Fibroblast of lung (primary cell): ENCODE measurements around the gene PRKAR1A.
"Not testable (repeated sequence)": the region's sequence is repeated elsewhere in the genome, so short reads cannot be mapped to it uniquely, and the experiment has no call there.

Experiments
- CTCF ChIP-seq, 2 donors: IDR thresholded peaks in 1 of 2; conservative IDR thresholded peaks in 1 of 2; 1 replicate in 1 of 2; 2 replicates in 1 of 2; pipeline ENCODE4 v1.5.1; 2011 to 2012; ENCODE audit warnings: low read length in 2 of 2, control low read depth in 1 of 2, inconsistent platforms in 1 of 2, low read depth in 1 of 2, mild to moderate bottlenecking in 1 of 2
- EZH2 ChIP-seq: IDR thresholded peaks from 2 replicates; pipeline ENCODE4 v1.5.1; 2012; ENCODE audit warnings: low read length, control low read depth, mild to moderate bottlenecking; ENCODE audit errors: missing control alignments

DNA sequence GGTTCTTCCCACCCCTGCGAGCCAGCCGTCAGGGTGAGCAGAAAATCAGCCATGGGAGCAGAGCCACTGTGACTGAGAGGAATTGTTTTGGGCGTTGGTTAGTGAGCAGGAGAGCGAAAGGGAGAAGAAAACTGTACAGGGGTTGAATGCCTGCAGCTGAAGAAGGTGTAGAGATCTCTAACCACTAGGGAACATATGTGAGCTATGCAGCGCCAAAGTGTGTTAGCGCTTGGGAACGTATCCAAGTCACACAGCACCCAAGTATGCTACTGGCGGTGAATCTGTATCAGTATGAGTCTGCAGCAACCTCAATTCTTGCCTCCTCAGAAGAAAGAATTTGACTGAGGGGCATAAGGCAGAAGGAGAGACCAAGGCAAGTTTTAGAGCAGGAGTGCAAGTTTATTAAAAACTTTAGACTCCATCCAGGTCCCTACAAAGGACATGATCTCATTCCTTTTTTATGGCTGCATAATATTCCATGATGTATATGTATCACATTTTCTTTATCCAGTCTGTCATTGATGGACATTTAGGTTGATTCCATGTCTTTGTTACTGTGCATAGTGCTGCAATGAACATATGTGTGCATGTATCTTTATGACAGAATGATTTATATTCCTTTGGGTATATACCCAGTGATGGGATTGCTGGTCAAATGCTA, 19.7 kb upstream of the PRKAR1A start:
- TF ChIP-seq CTCF (conservative IDR thresholded peaks at IDR 0.05 in 1 of 2, IDR thresholded peaks at IDR 0.05 in 1 of 2; ENCODE audit: low read depth in 1 of 2, low read length in 2 of 2); EZH2: not testable (repeated sequence)
